HG03025 (cell line): Measurements from ENCODE around the gene INF2.
"Not testable (repeated sequence)": the region's sequence is repeated elsewhere in the genome, so short reads cannot be mapped to it uniquely, and the experiment has no call there.

Experiments
- ATAC-seq: cut with Tn5 transposase; IDR thresholded peaks from one replicate; pipeline ENCODE4 v1.9.1; 2021; ENCODE audit warnings: mild to moderate bottlenecking, moderate library complexity; ENCODE audit not compliant: unreplicated experiment, low FRiP score

INF2 gene

GRCh38 chr14:104717137-104717536 is 27.7 kb downstream of the INF2 start:
- ATAC-seq: no peak

GRCh38 chr14:104717646-104718045 is 28.2 kb downstream of the INF2 start:
- no peak for ATAC-seq

GRCh38 chr14:104718147-104718546 is 28.7 kb downstream of the INF2 start:
- no peak for ATAC-seq

GRCh38 chr14:104718871-104719270 is 29.5 kb downstream of the INF2 start:
- ATAC-seq: no peak

- ATAC-seq: no peak
Observed at GRCh38 chr14:104719343-104719742, 29.9 kb downstream of the INF2 start.

- ATAC-seq: no peak
Observed at GRCh38 chr14:104721505-104722431, 32.4 kb downstream of the INF2 start.

- ATAC-seq: no peak
Observed at GRCh38 chr14:104722938-104723650, 33.7 kb downstream of the INF2 start.

GRCh38 chr14:104723651-104724406 is 34.4 kb downstream of the INF2 start, which contains the start of gene ADSS1:
TSS of gene ADSS1 (plus strand) at chr14:104724229. CDS start at chr14:104724271, 42 bp downstream.
- ATAC-seq: peak; percentile 51

GRCh38 chr14:104724407-104724980 is 35.1 kb downstream of the INF2 start:
- ATAC-seq: no peak

- ATAC-seq: no peak
Observed at GRCh38 chr14:104724981-104725771, 35.8 kb downstream of the INF2 start.

GRCh38 chr14:104725772-104726548 is 36.5 kb downstream of the INF2 start:
- no peak for ATAC-seq

- ATAC-seq: no peak
Observed at GRCh38 chr14:104726600-104727451, 37.4 kb downstream of the INF2 start.

GRCh38 chr14:104728631-104729030 is 39.2 kb downstream of the INF2 start:
- ATAC-seq: no peak

- ATAC-seq: not testable (repeated sequence)
Observed at GRCh38 chr14:104729176-104729834, 39.9 kb downstream of the INF2 start.

GRCh38 chr14:104729835-104730181 is 40.4 kb downstream of the INF2 start:
- no peak for ATAC-seq

GRCh38 chr14:104730487-104730886 is 41.1 kb downstream of the INF2 start:
- ATAC-seq: no peak
